G401.6 (cell line): ENCODE results near the gene USP38.
A peak's percentile ranks its signal among the peaks of the same experiment; 100 is the strongest.
"Not testable (repeated sequence)": the region's sequence is repeated elsewhere in the genome, so short reads cannot be mapped to it uniquely, and the experiment has no call there.

ENCODE experiments used
- FAIRE-seq: peaks from 2 replicates; lab custom pipeline; 2012; peaks lifted over from hg19 to GRCh38; lab: Jason Lieb, UNC

USP38 gene

DNA sequence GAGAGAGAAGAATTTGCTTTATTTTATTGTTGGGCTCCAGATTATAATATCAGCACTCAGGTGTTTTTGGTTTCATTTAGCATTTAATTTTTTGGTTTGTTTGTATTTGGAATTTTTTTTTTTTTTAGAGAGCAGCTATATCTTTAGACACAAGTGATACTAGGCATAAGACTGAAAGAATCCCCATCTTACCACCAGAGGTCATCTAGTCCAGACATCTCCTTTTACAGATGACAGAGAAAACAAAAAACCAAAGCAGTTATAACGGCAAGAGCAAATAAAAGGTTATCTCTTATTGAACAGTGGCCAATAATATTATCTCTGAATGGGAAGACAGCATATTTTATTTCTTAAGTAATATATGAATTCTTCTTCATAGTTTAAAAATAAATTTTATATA lies 22.8 kb downstream of the USP38 start:
- FAIRE-seq, result peak; percentile 3

DNA sequence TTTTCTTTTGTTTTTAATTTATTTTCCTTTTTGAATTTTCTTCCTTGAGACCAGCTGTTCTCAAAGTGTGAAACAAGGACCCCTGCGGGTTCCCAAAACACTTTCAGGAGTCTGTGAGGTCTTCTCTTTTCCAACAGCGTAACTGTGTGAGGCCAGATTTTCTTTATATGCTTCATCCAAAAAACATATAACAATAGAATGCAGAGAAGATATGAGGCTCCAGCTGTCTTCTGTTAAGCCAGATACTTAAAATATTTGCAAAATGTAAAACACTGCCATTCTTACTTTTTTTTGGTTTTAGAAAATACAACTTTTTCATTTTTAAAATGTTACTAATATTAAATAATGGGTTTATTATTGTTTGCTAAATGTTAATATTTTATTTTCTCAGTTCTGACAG lies 27.8 kb downstream of the USP38 start:
- FAIRE-seq, result peak; percentile 65

- FAIRE-seq, result peak; percentile 37
These were observed 31.2 kb downstream of the USP38 start for GRCh38 chr4:143215873-143216272.

GRCh38 chr4:143224255-143224654 lies 39.5 kb downstream of the USP38 start:
- no peak for FAIRE-seq

DNA sequence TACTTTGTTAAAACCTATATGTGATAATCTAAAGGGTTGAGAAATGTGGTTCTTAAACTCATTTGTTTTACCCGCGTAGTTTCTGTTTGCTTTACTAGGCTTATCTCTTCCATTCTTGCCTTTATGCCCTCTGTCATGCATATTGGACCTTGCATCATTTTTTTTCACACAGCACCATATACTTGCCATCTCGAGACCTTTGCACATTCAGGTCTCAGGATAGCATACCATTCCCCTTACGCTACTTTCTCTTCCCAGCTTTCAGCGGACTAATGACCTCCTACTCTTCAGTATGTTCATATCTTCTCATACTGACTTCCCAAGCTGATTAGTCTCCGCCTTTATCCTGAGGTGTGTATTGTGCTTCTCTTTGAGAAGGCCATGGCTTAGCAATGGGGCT lies 40.5 kb downstream of the USP38 start:
- no peak for FAIRE-seq

- FAIRE-seq, result no peak
These were observed 46.0 kb downstream of the USP38 start for GRCh38 chr4:143230683-143231082.

GRCh38 chr4:143232277-143232676 lies 47.6 kb downstream of the USP38 start:
- no peak for FAIRE-seq

DNA sequence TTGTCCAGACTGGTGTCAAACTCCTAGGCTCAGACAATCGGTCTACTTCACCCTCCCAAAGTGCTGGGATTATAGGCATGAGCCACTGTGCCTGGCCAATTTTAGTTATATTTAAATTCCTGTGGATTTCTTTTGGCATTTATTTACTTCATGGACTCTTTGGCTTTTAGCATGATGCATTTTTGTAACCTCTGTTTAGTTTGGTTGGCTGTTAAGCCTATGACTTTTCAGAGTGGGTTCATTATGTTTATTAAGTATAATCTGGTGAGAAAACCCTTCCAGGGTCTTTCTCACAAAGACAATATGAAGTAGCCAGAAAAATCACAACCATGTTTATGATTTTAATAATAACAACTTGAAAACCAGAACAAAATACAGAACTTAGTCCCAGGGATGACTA lies 49.4 kb downstream of the USP38 start:
- FAIRE-seq, result no peak

GRCh38 chr4:143237195-143237594 lies 52.5 kb downstream of the USP38 start:
- not testable (repeated sequence) for FAIRE-seq

DNA sequence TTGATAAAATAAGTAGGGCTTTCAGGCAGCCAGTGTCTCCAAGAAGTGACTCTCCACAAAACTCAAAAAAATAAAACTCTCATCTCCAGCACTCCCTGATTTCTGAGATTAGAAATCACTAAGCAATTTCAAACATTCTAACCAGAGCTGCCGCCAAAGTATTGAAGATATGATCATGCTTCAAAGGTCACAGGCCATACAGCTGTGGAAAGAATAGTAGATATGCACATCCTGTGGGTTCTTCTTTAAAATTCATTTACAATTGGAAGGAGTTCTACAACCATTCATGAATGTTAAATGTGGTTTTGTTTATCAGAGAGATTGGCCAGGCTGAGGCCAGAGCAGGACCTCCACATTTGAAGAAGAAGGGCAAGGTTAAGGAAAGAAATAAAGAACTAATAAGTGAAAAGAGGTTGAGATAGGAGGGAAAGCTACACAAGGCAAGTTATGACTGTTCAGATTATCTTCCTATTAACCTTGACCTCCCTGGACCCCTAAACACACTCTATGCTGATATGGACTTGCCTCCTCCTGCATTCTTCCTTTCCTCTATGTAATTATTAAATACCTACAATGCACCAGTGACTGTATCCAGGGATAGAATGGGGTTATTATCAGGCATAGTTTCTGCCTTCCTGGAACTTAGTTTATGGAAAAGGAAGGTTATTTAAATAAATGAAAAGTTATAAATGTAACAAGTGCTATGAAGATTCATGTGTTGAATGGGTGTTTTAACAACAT lies 56.4 kb downstream of the USP38 start:
- FAIRE-seq, result no peak

GRCh38 chr4:143241892-143242291 lies 57.2 kb downstream of the USP38 start:
- FAIRE-seq, result no peak

DNA sequence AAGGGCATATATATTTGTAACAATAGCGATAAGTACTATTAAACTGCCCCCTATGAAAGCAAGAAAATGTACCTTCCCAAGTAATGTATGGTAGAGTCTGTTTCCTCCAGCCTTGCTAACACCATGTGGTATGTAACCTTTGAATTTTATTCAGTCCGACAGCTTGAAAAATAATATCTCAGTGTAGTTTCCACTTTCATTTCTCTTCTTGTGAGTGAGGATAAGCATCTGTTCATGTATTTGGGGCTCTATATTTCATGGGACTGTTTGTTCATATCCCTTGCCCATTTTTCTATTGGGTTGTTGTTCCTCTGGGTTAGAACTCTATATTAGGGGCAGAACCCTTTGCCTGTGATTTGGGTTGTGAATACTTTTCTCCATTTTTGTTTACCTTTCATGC lies 58.3 kb downstream of the USP38 start:
- FAIRE-seq, result no peak

DNA sequence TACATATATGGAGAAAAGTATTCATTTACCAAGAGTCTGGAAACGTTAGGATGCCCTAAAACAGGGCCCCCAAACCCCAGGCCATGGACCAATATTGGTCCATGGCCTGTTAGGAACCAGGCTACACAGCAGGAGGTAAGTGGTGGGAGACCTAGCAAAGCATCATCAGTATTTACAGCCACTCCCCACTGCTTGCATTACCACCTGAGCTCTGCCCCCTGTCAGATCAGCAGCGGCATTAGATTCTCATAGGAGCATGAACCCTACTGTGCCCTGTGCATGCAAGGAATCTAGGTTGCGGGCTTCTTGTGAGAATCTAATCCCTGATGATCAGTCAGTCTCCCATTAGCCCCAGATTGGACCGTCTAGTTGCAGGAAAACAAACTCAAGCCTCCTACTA lies 62.3 kb downstream of the USP38 start:
- no peak for FAIRE-seq

- no peak for FAIRE-seq
These were observed 63.1 kb downstream of the USP38 start for GRCh38 chr4:143247866-143248265.

- no peak for FAIRE-seq
These were observed 64.1 kb downstream of the USP38 start for GRCh38 chr4:143248827-143249226.

GRCh38 chr4:143250617-143251016 lies 65.9 kb downstream of the USP38 start:
- no peak for FAIRE-seq

- FAIRE-seq, result no peak
These were observed 66.6 kb downstream of the USP38 start for GRCh38 chr4:143251348-143251747.

- FAIRE-seq, result no peak
These were observed 67.1 kb downstream of the USP38 start for GRCh38 chr4:143251779-143252178.

DNA sequence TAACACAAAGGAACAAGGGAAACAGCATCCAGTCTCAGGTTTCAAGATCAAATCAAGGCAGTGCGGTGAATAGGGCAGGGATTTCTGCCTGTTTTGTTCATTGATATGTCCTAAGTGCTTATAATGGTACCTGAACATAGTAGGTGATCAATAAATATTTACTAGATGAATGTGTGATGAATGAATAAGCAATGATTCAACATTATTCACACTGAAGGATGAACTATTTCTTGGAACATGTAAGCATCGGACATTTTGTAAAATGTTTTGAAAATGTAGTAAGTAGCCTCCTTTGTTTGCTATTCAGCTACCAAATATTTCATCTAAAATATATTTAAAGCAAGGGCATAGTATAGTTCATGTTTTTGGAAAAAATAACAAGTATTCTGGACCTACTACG lies 67.8 kb downstream of the USP38 start:
- no peak for FAIRE-seq

GRCh38 chr4:143253166-143253565 lies 68.4 kb downstream of the USP38 start:
- FAIRE-seq, result no peak

GRCh38 chr4:143254491-143255226 lies 69.9 kb downstream of the USP38 start:
- no peak for FAIRE-seq

GRCh38 chr4:143256456-143256855 lies 71.7 kb downstream of the USP38 start:
- no peak for FAIRE-seq

DNA sequence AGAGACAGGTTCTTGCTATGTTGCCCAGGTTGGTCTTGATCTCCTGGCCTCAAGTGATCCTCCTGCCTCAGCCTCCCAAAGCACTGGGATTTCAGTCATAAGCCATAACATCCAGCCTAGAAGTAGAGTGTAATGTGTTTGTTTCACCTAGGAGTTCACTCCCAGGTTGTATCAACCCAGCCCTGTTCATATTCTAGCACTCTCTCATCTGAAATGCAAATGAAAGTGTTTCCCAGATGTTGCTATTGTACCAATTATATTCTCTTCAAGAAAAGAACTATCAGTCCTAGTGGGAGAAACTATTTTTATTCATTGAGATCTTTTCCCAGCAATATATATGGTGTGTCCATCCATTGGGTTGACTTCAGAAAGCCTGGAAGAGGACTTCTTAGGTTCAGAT lies 72.6 kb downstream of the USP38 start:
- no peak for FAIRE-seq

DNA sequence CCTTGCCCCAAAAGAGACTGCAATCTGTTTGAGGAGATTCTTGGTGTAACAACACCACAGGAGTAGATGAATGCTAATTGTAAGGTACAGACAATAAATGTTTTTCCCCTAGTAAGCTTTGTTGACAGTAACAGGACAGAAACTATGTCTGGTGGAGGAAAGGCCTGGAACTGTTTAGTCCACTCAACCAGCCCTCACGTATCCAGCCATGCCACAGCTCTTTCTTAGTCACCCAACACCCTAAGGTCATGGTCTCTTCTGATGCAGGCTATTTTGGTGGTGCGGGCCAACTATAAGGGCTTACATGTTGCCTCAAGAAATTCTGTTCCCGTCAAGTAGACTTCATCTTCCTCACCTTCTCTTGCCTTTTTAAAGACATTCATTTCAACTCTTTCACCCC lies 76.0 kb downstream of the USP38 start:
- no peak for FAIRE-seq
